HG02938 (cell line): Measurements from ENCODE around the gene ZNF219.
A peak's percentile ranks its signal among the peaks of the same experiment; 100 is the strongest.

ENCODE experiments used
- ATAC-seq: cut with Tn5 transposase; IDR thresholded peaks from one replicate; pipeline ENCODE4 v1.9.1; 2021; ENCODE audit warnings: mild to moderate bottlenecking, moderate library complexity; ENCODE audit not compliant: unreplicated experiment

Gene ZNF219

GRCh38 chr14:21098076-21098891 is at the start of gene ZNF219:
TSS of gene ZNF219 (minus strand) at chr14:21098655. CDS start at chr14:21093591, 5,064 bp downstream.
- ATAC-seq: no peak

GRCh38 chr14:21145437-21145836 is 47.0 kb upstream of the ZNF219 start:
- no peak for ATAC-seq

- ATAC-seq: no peak
Observed at GRCh38 chr14:21142357-21142756, 43.9 kb upstream of the ZNF219 start.

- ATAC-seq: no peak
Observed at GRCh38 chr14:21136024-21136423, 37.6 kb upstream of the ZNF219 start.

- no peak for ATAC-seq
Observed at GRCh38 chr14:21133901-21134300, 35.4 kb upstream of the ZNF219 start.

- ATAC-seq: no peak
Observed at GRCh38 chr14:21123429-21123828, 25.0 kb upstream of the ZNF219 start.

- no peak for ATAC-seq
Observed at GRCh38 chr14:21121122-21121521, 22.7 kb upstream of the ZNF219 start.

GRCh38 chr14:21120686-21121085 is 22.2 kb upstream of the ZNF219 start:
- ATAC-seq: no peak

- ATAC-seq: no peak
Observed at GRCh38 chr14:21118933-21119332, 20.5 kb upstream of the ZNF219 start.

GRCh38 chr14:21113369-21113768 is 14.9 kb upstream of the ZNF219 start:
- ATAC-seq: no peak

- ATAC-seq: no peak
Observed at GRCh38 chr14:21112255-21112654, 13.8 kb upstream of the ZNF219 start.

- ATAC-seq: no peak
Observed at GRCh38 chr14:21109377-21110138, 11.1 kb upstream of the ZNF219 start.

GRCh38 chr14:21108791-21109190 is 10.3 kb upstream of the ZNF219 start:
- ATAC-seq: no peak

- ATAC-seq: no peak
Observed at GRCh38 chr14:21107283-21107800, 8.9 kb upstream of the ZNF219 start.

- no peak for ATAC-seq
Observed at GRCh38 chr14:21106498-21107282, 8.2 kb upstream of the ZNF219 start.

GRCh38 chr14:21106176-21106497 is 7.7 kb upstream of the ZNF219 start:
- no peak for ATAC-seq

- ATAC-seq: no peak
Observed at GRCh38 chr14:21105095-21105494, 6.6 kb upstream of the ZNF219 start.

- peak; percentile 36 for ATAC-seq
Observed at GRCh38 chr14:21104448-21105060, 6.1 kb upstream of the ZNF219 start.

GRCh38 chr14:21103710-21104447 is 5.4 kb upstream of the ZNF219 start:
- peak; percentile 90 for ATAC-seq

- ATAC-seq: no peak
Observed at GRCh38 chr14:21103411-21103709, 4.9 kb upstream of the ZNF219 start.
